Coronary artery (tissue), 2 donors: Measurements from ENCODE around the gene PGS1.

Experiments
- DNase-seq: peaks from one replicate; pipeline ENCODE4 v3.0.0-alpha.2; 2017; ENCODE audit warnings: low spot score
- H3K27ac ChIP-seq, 2 donors: fragments of 200-600 bp; sonication (generic); one replicate each; pipeline ENCODE4 v1.5.1; 2016 to 2019
- H3K4me3 ChIP-seq: fragments of 200-600 bp; sonication (generic); 2 replicates; pipeline ENCODE4 v1.5.1; 2016; ENCODE audit warnings: mild to moderate bottlenecking, moderate library complexity
- TF ChIP-seq, protein P1 (sequence below): fragments of 200-600 bp; sonication (generic); IDR thresholded peaks from one replicate; pipeline ENCODE4 v1.5.1; 2019; ENCODE audit warnings: antibody characterized with exemption

The PGS1 gene

DNA sequence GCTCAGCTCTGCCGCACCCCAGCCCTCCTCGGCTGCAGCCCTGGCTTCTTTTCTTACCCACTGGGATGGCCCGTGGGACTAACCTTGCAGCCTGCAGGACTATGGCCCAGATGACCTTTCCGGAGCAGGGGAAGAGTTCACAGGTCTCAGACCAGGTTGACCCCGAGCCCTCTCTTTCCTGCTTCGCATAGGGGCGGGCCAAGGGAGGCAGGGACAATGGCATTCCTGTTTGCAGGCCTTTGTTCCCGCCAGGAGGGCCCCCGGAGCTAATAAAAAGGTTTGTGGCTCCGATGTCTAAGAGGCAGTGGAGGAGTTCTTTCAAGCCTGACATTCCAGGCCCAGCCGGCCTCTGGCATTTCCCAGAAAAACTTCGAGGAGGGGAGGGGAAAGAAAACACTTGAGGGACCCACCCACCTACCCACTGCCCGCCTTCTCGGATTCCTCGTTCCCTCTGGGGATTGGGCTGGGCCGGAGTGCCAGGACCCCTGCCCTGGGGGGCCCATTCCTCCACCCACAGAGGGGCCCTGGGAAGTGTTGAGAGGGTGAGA is 12.8 kb upstream of the PGS1 start:
- no peak overlapping the region for H3K4me3 ChIP-seq
- peak overlapping the region; percentile 62 to 87 for H3K27ac ChIP-seq
- TF ChIP-seq, protein P1, sequence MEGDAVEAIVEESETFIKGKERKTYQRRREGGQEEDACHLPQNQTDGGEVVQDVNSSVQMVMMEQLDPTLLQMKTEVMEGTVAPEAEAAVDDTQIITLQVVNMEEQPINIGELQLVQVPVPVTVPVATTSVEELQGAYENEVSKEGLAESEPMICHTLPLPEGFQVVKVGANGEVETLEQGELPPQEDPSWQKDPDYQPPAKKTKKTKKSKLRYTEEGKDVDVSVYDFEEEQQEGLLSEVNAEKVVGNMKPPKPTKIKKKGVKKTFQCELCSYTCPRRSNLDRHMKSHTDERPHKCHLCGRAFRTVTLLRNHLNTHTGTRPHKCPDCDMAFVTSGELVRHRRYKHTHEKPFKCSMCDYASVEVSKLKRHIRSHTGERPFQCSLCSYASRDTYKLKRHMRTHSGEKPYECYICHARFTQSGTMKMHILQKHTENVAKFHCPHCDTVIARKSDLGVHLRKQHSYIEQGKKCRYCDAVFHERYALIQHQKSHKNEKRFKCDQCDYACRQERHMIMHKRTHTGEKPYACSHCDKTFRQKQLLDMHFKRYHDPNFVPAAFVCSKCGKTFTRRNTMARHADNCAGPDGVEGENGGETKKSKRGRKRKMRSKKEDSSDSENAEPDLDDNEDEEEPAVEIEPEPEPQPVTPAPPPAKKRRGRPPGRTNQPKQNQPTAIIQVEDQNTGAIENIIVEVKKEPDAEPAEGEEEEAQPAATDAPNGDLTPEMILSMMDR, result no peak
- DNase-seq, result no peak

GRCh38 chr17:78366109-78366848 is 12.2 kb upstream of the PGS1 start:
- Histone ChIP-seq H3K27ac (peak overlapping the region; percentile 62 to 87), H3K4me3 (no peak overlapping the region)
- DNase-seq, result no peak
- TF ChIP-seq, protein P1, result no peak

DNA sequence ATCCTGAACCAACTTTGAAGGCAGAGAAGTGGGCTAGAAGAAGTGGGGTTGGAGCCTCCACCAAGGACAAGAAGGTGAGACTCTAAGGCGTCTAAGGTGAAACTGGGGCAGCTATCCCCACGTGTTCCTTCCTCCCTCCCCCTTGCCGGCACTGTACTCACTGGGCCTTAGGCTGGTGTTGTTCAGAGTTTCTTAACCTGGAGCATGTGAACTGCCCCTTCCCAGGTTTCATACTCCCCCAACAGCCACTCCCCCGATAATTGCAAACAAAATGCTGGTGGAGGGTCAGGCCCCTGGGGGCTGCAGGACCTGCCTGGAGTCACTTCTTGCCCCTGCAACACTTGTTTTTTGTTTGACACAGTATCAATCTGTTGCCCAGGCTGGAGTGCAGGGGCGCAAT is 11.3 kb upstream of the PGS1 start:
- Histone ChIP-seq H3K4me3 (no peak overlapping the region), H3K27ac (no peak overlapping the region)
- DNase-seq, result no peak
- TF ChIP-seq, protein P1, result no peak

- no peak for DNase-seq
- TF ChIP-seq, protein P1, result no peak
- Histone ChIP-seq H3K4me3 (no peak overlapping the region), H3K27ac (no peak overlapping the region)
Observed at GRCh38 chr17:78368348-78368747, 10.1 kb upstream of the PGS1 start.

GRCh38 chr17:78368854-78369495 is 9.5 kb upstream of the PGS1 start:
- Histone ChIP-seq H3K4me3 (no peak overlapping the region), H3K27ac (no peak overlapping the region)
- TF ChIP-seq, protein P1, result no peak
- DNase-seq, result no peak

DNA sequence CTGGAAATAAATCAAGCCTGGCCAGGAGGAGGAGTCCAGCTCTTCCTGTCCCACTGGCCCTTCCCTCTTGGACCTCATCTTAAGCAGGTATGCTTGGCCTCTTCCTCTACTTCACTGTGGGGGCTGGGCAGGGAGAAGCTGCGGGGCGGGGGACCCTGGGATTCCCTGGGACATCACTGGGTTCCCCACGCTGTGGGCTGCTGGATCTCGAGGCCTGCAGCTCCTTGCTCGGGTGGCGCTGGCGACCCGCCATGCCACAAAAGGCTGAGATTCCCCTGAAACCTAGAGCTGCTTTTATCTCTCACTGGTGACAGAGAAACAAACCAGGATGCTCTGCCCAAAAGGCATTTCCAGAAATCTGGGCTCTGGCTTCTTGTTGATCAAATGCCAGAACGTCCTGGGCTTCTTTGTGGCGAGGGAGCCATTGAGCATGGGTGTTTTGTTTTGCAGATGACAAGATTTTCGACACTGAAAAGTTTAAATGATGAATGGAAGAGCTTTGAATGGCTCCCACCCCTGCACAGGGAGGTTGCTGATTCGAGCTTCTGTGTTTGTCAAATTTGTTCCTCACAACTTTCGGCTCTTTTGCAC is 8.6 kb upstream of the PGS1 start:
- DNase-seq, result no peak
- Histone ChIP-seq H3K4me3 (no peak overlapping the region), H3K27ac (no peak overlapping the region)
- TF ChIP-seq, protein P1, result no peak
